RWPE2 (cell line): ENCODE data around the gene MYO3B.

Source experiments
- ATAC-seq: fragments of 200-7000 bp; cut with Tn5 transposase; 3 replicates; pipeline ENCODE4 v1.9.1; 2021; ENCODE audit warnings: low read depth
- DNase-seq: peaks from one replicate; pipeline ENCODE4 v3.0.0-alpha.2; 2020; ENCODE audit warnings: low spot score
- H3K27ac ChIP-seq: fragments of 450-650 bp; 2 replicates; pipeline ENCODE4 v1.5.1; 2017; ENCODE audit warnings: mild to moderate bottlenecking; ENCODE audit not compliant: poor library complexity, severe bottlenecking
- H3K27me3 ChIP-seq: fragments of 250-450 bp; sonication (Bioruptor Pico); 2 replicates; pipeline ENCODE4 v1.5.1; 2021; ENCODE audit warnings: mild to moderate bottlenecking, moderate library complexity; ENCODE audit not compliant: insufficient read depth, poor library complexity, severe bottlenecking
- H3K36me3 ChIP-seq: fragments of 250-450 bp; sonication (Bioruptor Pico); 2 replicates; pipeline ENCODE4 v1.5.1; 2020; ENCODE audit warnings: low read depth, mild to moderate bottlenecking, moderate library complexity
- H3K4me1 ChIP-seq: fragments of 250-450 bp; sonication (Bioruptor Pico); 2 replicates; pipeline ENCODE4 v1.5.1; 2021; ENCODE audit warnings: mild to moderate bottlenecking, moderate library complexity; ENCODE audit not compliant: insufficient read depth, poor library complexity, severe bottlenecking
- H3K4me3 ChIP-seq: fragments of 250-450 bp; sonication (Bioruptor Pico); 2 replicates; pipeline ENCODE4 v1.5.1; 2021; ENCODE audit warnings: mild to moderate bottlenecking, moderate library complexity; ENCODE audit not compliant: severe bottlenecking
- H3K9me3 ChIP-seq: fragments of 250-450 bp; sonication (Bioruptor Pico); 2 replicates; pipeline ENCODE4 v1.5.1; 2021; ENCODE audit warnings: mild to moderate bottlenecking, moderate library complexity; ENCODE audit not compliant: severe bottlenecking
- TF ChIP-seq, protein P1 (sequence below): fragments of 450-650 bp; IDR thresholded peaks from one replicate; pipeline ENCODE4 v1.5.1; 2017; ENCODE audit warnings: mild to moderate bottlenecking, moderate library complexity; ENCODE audit not compliant: poor library complexity, severe bottlenecking

MYO3B gene

DNA sequence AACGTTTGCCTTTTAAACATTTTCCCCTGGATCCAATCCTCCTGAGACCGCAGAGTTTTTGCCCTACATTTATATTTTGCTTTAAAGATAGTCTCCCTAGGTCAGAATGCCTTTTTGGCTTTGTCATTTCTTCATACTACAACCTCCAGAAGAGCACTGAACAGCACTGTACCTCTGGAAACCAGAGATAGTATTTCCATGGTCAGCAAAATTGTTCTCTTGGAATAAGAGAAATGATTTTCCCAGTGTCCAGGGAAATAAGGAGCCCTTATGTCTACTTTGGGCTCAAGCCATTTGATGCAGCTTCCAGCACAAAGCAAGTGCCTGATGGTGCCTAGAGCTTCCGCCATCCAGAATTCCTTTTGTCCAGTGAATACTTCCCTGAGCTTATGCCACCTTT is 461.7 kb downstream of the MYO3B start:
- TF ChIP-seq, protein P1, sequence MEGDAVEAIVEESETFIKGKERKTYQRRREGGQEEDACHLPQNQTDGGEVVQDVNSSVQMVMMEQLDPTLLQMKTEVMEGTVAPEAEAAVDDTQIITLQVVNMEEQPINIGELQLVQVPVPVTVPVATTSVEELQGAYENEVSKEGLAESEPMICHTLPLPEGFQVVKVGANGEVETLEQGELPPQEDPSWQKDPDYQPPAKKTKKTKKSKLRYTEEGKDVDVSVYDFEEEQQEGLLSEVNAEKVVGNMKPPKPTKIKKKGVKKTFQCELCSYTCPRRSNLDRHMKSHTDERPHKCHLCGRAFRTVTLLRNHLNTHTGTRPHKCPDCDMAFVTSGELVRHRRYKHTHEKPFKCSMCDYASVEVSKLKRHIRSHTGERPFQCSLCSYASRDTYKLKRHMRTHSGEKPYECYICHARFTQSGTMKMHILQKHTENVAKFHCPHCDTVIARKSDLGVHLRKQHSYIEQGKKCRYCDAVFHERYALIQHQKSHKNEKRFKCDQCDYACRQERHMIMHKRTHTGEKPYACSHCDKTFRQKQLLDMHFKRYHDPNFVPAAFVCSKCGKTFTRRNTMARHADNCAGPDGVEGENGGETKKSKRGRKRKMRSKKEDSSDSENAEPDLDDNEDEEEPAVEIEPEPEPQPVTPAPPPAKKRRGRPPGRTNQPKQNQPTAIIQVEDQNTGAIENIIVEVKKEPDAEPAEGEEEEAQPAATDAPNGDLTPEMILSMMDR: no peak
- Histone ChIP-seq H3K27ac (no peak overlapping the region), H3K9me3 (no peaks in the 10 kb centered on the region), H3K36me3 (no peaks in the 10 kb centered on the region), H3K4me1 (no peaks in the 10 kb centered on the region), H3K27me3 (no peaks in the 10 kb centered on the region), H3K4me3 (no peak overlapping the region)
- ATAC-seq (no peak), DNase-seq (no peak)

GRCh38 chr2:170641961-170642360 is 464.0 kb downstream of the MYO3B start:
- TF ChIP-seq, protein P1: no peak
- no peak for ATAC-seq
- Histone ChIP-seq H3K4me1 (no peaks in the 10 kb centered on the region), H3K9me3 (no peaks in the 10 kb centered on the region), H3K4me3 (no peak overlapping the region), H3K36me3 (no peaks in the 10 kb centered on the region), H3K27ac (no peak overlapping the region), H3K27me3 (no peaks in the 10 kb centered on the region)
- no peak for DNase-seq

DNA sequence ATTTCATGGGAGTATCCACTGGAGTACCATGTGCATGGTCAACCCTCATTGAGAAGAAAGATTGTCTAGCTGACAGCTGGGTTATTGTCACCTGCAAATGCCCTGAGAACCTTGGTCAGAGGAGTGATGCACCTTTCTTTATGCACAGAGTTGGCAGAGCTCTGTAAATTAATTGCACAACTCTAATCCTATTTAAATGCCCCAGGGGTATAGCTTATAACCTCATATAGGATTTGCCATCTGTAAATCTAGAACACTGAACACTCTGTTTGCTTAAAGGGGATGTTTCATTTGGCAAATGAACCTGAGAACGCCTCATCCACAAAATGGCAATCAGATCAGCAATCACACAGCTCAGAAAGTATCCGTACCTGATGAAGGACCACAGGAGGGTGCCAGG is 465.4 kb downstream of the MYO3B start:
- Histone ChIP-seq H3K4me1 (no peaks in the 10 kb centered on the region), H3K27ac (no peak overlapping the region), H3K4me3 (no peak overlapping the region), H3K27me3 (no peaks in the 10 kb centered on the region), H3K36me3 (no peaks in the 10 kb centered on the region), H3K9me3 (no peaks in the 10 kb centered on the region)
- DNase-seq (no peak), ATAC-seq (no peak)
- TF ChIP-seq, protein P1: no peak

DNA sequence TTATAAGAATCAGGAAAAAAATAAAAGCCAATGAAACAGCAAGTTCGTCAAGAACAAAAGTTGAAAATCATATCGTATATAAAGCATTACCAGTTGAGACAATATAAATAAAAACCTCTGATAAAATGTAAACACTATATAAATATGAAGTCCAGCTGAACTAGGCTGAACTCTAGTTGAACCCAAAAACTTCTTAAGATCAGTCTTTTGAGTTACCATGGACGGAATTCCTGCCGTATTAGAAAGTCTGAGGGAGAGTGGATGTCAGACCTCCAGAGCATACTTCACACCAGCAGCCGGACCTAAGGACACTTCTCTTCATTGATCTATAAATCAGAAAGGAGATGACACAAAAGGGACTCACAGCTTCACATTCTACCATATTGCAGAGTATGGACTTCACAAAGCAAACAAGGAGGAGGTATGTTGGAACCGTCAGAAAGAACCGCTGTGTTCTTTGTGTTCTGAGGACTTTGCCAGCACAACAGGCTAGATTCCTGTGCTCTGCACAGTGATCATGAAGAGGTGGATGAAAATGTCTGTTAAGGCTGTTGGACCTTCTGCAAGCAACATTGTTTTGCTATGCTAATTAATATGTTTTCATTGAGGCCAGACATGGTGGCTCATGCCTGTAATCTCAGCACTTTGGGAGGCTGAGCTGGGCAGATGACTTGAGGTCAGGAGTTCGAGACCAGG is 469.9 kb downstream of the MYO3B start:
- no peak overlapping the region for H3K27ac ChIP-seq
- no peak overlapping the region for H3K4me3 ChIP-seq
- no peaks in the 10 kb centered on the region for H3K27me3 ChIP-seq
- TF ChIP-seq, protein P1: no peak
- DNase-seq (no peak), ATAC-seq (no peak)
- H3K4me1 ChIP-seq: no peaks in the 10 kb centered on the region
- no peaks in the 10 kb centered on the region for H3K9me3 ChIP-seq
- H3K36me3 ChIP-seq: no peaks in the 10 kb centered on the region

- Histone ChIP-seq H3K4me3 (no peak overlapping the region), H3K9me3 (no peaks in the 10 kb centered on the region), H3K27ac (no peak overlapping the region), H3K36me3 (no peaks in the 10 kb centered on the region), H3K4me1 (no peaks in the 10 kb centered on the region), H3K27me3 (no peaks in the 10 kb centered on the region)
- ATAC-seq (no peak), DNase-seq (no peak)
- TF ChIP-seq, protein P1: no peak
These were observed 473.8 kb downstream of the MYO3B start for GRCh38 chr2:170651624-170652325.
